Hepatocyte (in vitro differentiated cells): ENCODE results near the gene SMIM44.

ENCODE experiments used
- EZH2phosphoT487 ChIP-seq: fragments of 200-600 bp; sonication (generic); IDR thresholded peaks from one replicate; pipeline ENCODE4 v1.6.1; 2018; ENCODE audit warnings: antibody characterized with exemption, mild to moderate bottlenecking, low read depth, moderate library complexity; ENCODE audit not compliant: unreplicated experiment, severe bottlenecking
- TF ChIP-seq, protein P1 (sequence below): fragments of 200-600 bp; sonication (generic); IDR thresholded peaks from 2 replicates; pipeline ENCODE4 v1.5.1; 2016; ENCODE audit warnings: antibody characterized with exemption, mild to moderate bottlenecking; ENCODE audit not compliant: poor library complexity

DNA sequence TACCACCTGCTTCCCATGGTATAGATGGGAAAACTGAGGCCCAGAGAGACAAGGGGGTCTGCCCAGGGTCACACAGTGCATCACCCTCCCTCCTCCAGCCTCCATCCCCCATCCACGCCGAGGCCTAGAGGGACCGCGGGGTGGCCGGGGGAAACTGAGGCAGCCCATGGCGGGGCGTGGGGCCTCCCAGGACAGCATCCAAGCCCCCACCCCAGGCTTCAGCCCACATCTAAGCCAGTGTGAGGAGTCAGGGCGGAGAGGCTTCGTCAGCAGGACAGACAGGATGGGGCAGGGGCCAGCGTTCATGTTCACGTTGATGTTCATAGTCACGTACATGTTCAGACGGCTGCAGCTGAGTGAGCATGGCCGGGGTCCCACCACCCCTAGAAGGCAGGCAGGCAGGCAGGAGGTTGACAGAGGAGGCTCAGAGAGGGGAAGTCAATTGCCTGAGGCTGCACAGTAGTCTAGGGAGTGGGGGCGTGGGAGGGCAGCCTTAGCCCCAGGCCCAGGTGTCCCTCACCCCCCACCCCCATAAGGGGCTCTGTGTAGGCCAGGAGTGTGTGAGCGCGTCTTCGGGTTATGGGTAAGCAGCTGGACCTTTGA lies 26.2 kb downstream of the SMIM44 start:
- TF ChIP-seq, protein P1, sequence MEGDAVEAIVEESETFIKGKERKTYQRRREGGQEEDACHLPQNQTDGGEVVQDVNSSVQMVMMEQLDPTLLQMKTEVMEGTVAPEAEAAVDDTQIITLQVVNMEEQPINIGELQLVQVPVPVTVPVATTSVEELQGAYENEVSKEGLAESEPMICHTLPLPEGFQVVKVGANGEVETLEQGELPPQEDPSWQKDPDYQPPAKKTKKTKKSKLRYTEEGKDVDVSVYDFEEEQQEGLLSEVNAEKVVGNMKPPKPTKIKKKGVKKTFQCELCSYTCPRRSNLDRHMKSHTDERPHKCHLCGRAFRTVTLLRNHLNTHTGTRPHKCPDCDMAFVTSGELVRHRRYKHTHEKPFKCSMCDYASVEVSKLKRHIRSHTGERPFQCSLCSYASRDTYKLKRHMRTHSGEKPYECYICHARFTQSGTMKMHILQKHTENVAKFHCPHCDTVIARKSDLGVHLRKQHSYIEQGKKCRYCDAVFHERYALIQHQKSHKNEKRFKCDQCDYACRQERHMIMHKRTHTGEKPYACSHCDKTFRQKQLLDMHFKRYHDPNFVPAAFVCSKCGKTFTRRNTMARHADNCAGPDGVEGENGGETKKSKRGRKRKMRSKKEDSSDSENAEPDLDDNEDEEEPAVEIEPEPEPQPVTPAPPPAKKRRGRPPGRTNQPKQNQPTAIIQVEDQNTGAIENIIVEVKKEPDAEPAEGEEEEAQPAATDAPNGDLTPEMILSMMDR: no peak
- TF ChIP-seq EZH2phosphoT487: no peak
